HEK293T (cell line): ENCODE results near the gene GALK2.
"Not testable (repeated sequence)": the region's sequence is repeated elsewhere in the genome, so short reads cannot be mapped to it uniquely, and the experiment has no call there.

Experiments
- CTCF ChIA-PET: fragments of 350-600 bp; formaldehyde crosslinking; extraction: SDS; loops from one replicate; lab custom pipeline; 2021; ENCODE audit warnings: antibody characterized with exemption, inconsistent platforms; lab: Yijun Ruan, JAX
- POLR2A ChIA-PET: fragments of 350-600 bp; formaldehyde crosslinking; extraction: SDS; loops from one replicate; lab custom pipeline; 2020; ENCODE audit warnings: antibody characterized with exemption, inconsistent platforms; lab: Yijun Ruan, JAX
- DNase-seq: peaks from one replicate; pipeline ENCODE4 v3.0.0; 2012; ENCODE audit warnings: mixed read lengths; ENCODE audit errors: extremely low spot score
- ARNT ChIP-seq: fragments of 450-650 bp; IDR thresholded peaks from 2 replicates; pipeline ENCODE4 v1.6.1; 2017; ENCODE audit warnings: mild to moderate bottlenecking
- BHLHE40 ChIP-seq: fragments of 450-650 bp; IDR thresholded peaks from 2 replicates; pipeline ENCODE4 v1.6.1; 2016; ENCODE audit warnings: mild to moderate bottlenecking, moderate library complexity, borderline replicate concordance
- CTBP1 ChIP-seq: fragments of 450-650 bp; IDR thresholded peaks from 2 replicates; pipeline ENCODE4 v1.6.1; 2016; ENCODE audit warnings: borderline replicate concordance
- ELF4 ChIP-seq: fragments of 450-650 bp; IDR thresholded peaks from 2 replicates; pipeline ENCODE4 v1.6.1; 2017; ENCODE audit warnings: antibody characterized with exemption
- FOXA1 ChIP-seq: fragments of 450-650 bp; IDR thresholded peaks from 2 replicates; pipeline ENCODE4 v1.6.1; 2016; ENCODE audit warnings: mild to moderate bottlenecking
- FOXK2 ChIP-seq: fragments of 450-650 bp; IDR thresholded peaks from 2 replicates; pipeline ENCODE4 v1.6.1; 2016; ENCODE audit warnings: mild to moderate bottlenecking
- FOXM1 ChIP-seq: fragments of 450-650 bp; IDR thresholded peaks from 2 replicates; pipeline ENCODE4 v1.6.1; 2017; ENCODE audit warnings: mild to moderate bottlenecking, borderline replicate concordance
- HDGF ChIP-seq: fragments of 450-650 bp; IDR thresholded peaks from 2 replicates; pipeline ENCODE4 v1.6.1; 2017; ENCODE audit warnings: antibody characterized with exemption, borderline replicate concordance
- L3MBTL2 ChIP-seq: fragments of 450-650 bp; conservative IDR thresholded peaks from 2 replicates; pipeline ENCODE4 v1.6.1; 2016; ENCODE audit warnings: mild to moderate bottlenecking
- LEF1 ChIP-seq: fragments of 450-650 bp; IDR thresholded peaks from 2 replicates; pipeline ENCODE4 v1.6.1; 2017; ENCODE audit warnings: mild to moderate bottlenecking, borderline replicate concordance
- NFRKB ChIP-seq: fragments of 450-650 bp; IDR thresholded peaks from 2 replicates; pipeline ENCODE4 v1.6.1; 2016; ENCODE audit warnings: mild to moderate bottlenecking, moderate library complexity
- PKNOX1 ChIP-seq: fragments of 450-650 bp; IDR thresholded peaks from 2 replicates; pipeline ENCODE4 v1.6.1; 2016
- SP1 ChIP-seq: fragments of 450-650 bp; IDR thresholded peaks from 2 replicates; pipeline ENCODE4 v1.6.1; 2017
- SUZ12 ChIP-seq: fragments of 450-650 bp; IDR thresholded peaks from 2 replicates; pipeline ENCODE4 v1.6.1; 2016; ENCODE audit warnings: mild to moderate bottlenecking
- TARDBP ChIP-seq: fragments of 450-650 bp; IDR thresholded peaks from 2 replicates; pipeline ENCODE4 v1.6.1; 2016
- ZNF384 ChIP-seq: fragments of 450-650 bp; IDR thresholded peaks from 2 replicates; pipeline ENCODE4 v1.6.1; 2016

The GALK2 gene

GRCh38 chr15:49155834-49156627 lies 14.0 kb upstream of the GALK2 start:
- peak; percentile 9 for DNase-seq
- no peak for TF ChIP-seq LEF1
- TF ChIP-seq TARDBP = no peak
- TF ChIP-seq BHLHE40 = no peak
- no peak for TF ChIP-seq NFRKB
- CTCF ChIA-PET = no interaction called here
- POLR2A ChIA-PET = interaction anchor here (0.8 to 2.3 kb wide), 7 partner anchors 9 to 345 kb away, joined by 3 to 22 read pairs (median 4); partner anchors contain the start of genes CEP152, EID1 and GALK2

- CTCF ChIA-PET = no interaction called here
- no peak for DNase-seq
- POLR2A ChIA-PET = no interaction called here
- TF ChIP-seq ELF4 = no peak
Measured at GRCh38 chr15:49163678-49164077, 6.4 kb upstream of the GALK2 start.

GRCh38 chr15:49164865-49165264 lies 5.2 kb upstream of the GALK2 start:
- ChIA-PET CTCF (no interaction called here), POLR2A (no interaction called here)
- TF ChIP-seq FOXM1 (no peak), NFRKB (no peak), L3MBTL2 (no peak), HDGF (no peak), FOXA1 (no peak), BHLHE40 (no peak), CTBP1 (no peak), LEF1 (no peak), PKNOX1 (no peak), ARNT (no peak)
- DNase-seq = no peak

GRCh38 chr15:49168016-49168415 lies 2.0 kb upstream of the GALK2 start:
- ChIA-PET CTCF (interaction anchor here (0.7 kb wide), 1 partner anchor 11 kb away, joined by 5 read pairs; no protein-coding TSS in a partner anchor), POLR2A (interaction anchor here (1.0 kb wide), 1 partner anchor 12 kb away, joined by 3 read pairs; the partner anchor contains the start of gene COPS2)
- no peak for DNase-seq

GRCh38 chr15:49171790-49172189 lies 1.7 kb downstream of the GALK2 start:
- ChIA-PET POLR2A (no interaction called here), CTCF (no interaction called here)
- DNase-seq = no peak
- TF ChIP-seq LEF1 (no peak), ELF4 (no peak), HDGF (no peak), FOXK2 (no peak), ARNT (no peak), BHLHE40 (no peak), ZNF384 (no peak), FOXA1 (no peak), CTBP1 (no peak), L3MBTL2 (no peak), SUZ12 (no peak), PKNOX1 (no peak), TARDBP (no peak), FOXM1 (no peak), SP1 (no peak), NFRKB (no peak)

More at GRCh38 chr15:49168016-49168415, 2.0 kb upstream of the GALK2 start:
- TF ChIP-seq HDGF = no peak
- no peak for TF ChIP-seq BHLHE40
- TF ChIP-seq L3MBTL2 = no peak
- TF ChIP-seq TARDBP = no peak
- no peak for TF ChIP-seq FOXA1
- no peak for TF ChIP-seq NFRKB
- no peak for TF ChIP-seq CTBP1
- TF ChIP-seq ELF4 = no peak
- TF ChIP-seq FOXM1 = no peak
- TF ChIP-seq LEF1 = no peak
- no peak for TF ChIP-seq ZNF384
- no peak for TF ChIP-seq SUZ12
- TF ChIP-seq SP1 = no peak
- TF ChIP-seq ARNT = no peak
- no peak for TF ChIP-seq FOXK2
- TF ChIP-seq PKNOX1 = no peak

- no peak for DNase-seq
- CTCF ChIA-PET = no interaction called here
- TF ChIP-seq CTBP1 = no peak
- no peak for TF ChIP-seq FOXM1
- POLR2A ChIA-PET = no interaction called here
Measured at GRCh38 chr15:49174902-49175301, 4.9 kb downstream of the GALK2 start.

- DNase-seq, CTCF ChIA-PET, POLR2A ChIA-PET: not testable (repeated sequence)
Measured at GRCh38 chr15:49175582-49176397, 5.7 kb downstream of the GALK2 start.
